GM12878 (cell line): ENCODE results near the gene FMN2. TPM values are rescaled to one million over a fixed set of nuclear protein-coding genes. Genes with fewer than 3 reads are reported as not detected.

ENCODE experiments used
- ATAC-seq: fragments of 200-7000 bp; cut with Tn5 transposase; 3 replicates; pipeline ENCODE4 v1.9.1; 2020; ENCODE audit warnings: mild to moderate bottlenecking, moderate library complexity
- BruUV-seq: library from RNA; stranded (reverse); fragments of 400-500 nt; replicated peaks from 2 replicates; lab custom pipeline; 2021; lab: Mats Ljungman, UMichigan
- CTCF ChIA-PET: fragments of 300-600 bp; sonication (Branson Sonifier 250); formaldehyde crosslinking; extraction: SDS; loops from one replicate; lab custom pipeline; 2021; ENCODE audit warnings: inconsistent platforms; lab: Yijun Ruan, JAX
- POLR2A ChIA-PET: fragments of 350-600 bp; formaldehyde crosslinking; extraction: SDS; loops from one replicate; lab custom pipeline; 2021; ENCODE audit warnings: inconsistent platforms; lab: Charles Lee
- RAD21 ChIA-PET: fragments of 300-600 bp; sonication (Branson Sonifier 250); formaldehyde crosslinking; loops from one replicate; lab custom pipeline; 2023; ENCODE audit warnings: antibody characterized with exemption; ENCODE audit not compliant: unreplicated experiment; lab: Charles Lee
- SMC1A ChIA-PET: fragments of 300-600 bp; sonication (Branson Sonifier 250); formaldehyde crosslinking; loops from one replicate; lab custom pipeline; 2023; ENCODE audit not compliant: unreplicated experiment, uncharacterized antibody; lab: Charles Lee
- DNase-seq: peaks from one replicate; pipeline ENCODE4 v3.0.0-alpha.2; 2011; ENCODE audit warnings: low read depth, low spot score
- FAIRE-seq: peaks from 3 replicates; lab custom pipeline; 2011; peaks lifted over from hg19 to GRCh38; lab: Jason Lieb, UNC
- H2AFZ ChIP-seq: 2 replicates; pipeline ENCODE4 v1.6.0; 2011; ENCODE audit warnings: low read depth, low read length, control low read depth; ENCODE audit not compliant: control insufficient read depth
- H3K27ac ChIP-seq: 2 replicates; pipeline ENCODE4 v1.5.1; 2011; ENCODE audit warnings: control low read depth; ENCODE audit not compliant: control insufficient read depth, insufficient read depth
- H3K27me3 ChIP-seq, 2 experiments: replicated peaks in 1 of 2; 2 replicates each; pipeline versions ENCODE4 v1.6.0 to v1.6.1; 2011; ENCODE audit warnings: low read length in 1 of 2; ENCODE audit not compliant: control insufficient read depth in 2 of 2, insufficient read depth in 2 of 2
- H3K36me3 ChIP-seq, 2 experiments: 2 replicates each; pipeline ENCODE4 v1.5.1; 2011; ENCODE audit warnings: low read length in 1 of 2; ENCODE audit not compliant: control insufficient read depth in 2 of 2, insufficient read depth in 2 of 2
- H3K4me1 ChIP-seq: 2 replicates; pipeline ENCODE4 v1.6.1; 2011; ENCODE audit warnings: mild to moderate bottlenecking, low read length, moderate library complexity, mixed read lengths; ENCODE audit not compliant: control insufficient read depth, insufficient read depth
- H3K4me2 ChIP-seq: 2 replicates; pipeline ENCODE4 v1.6.0; 2011; ENCODE audit warnings: control low read depth; ENCODE audit not compliant: control insufficient read depth, insufficient read depth
- H3K4me3 ChIP-seq: fragments of 200-600 bp; sonication (generic); 2 replicates; pipeline ENCODE4 v1.5.1; 2016
- H3K79me2 ChIP-seq: 2 replicates; pipeline ENCODE4 v1.6.0; 2011; ENCODE audit warnings: low read length; ENCODE audit not compliant: control insufficient read depth, insufficient read depth
- H3K9ac ChIP-seq: 2 replicates; pipeline ENCODE4 v1.8.0; 2011; ENCODE audit warnings: low read length, control low read depth, mixed read lengths; ENCODE audit not compliant: control insufficient read depth, insufficient read depth
- H3K9me3 ChIP-seq: replicated peaks from 3 replicates; pipeline ENCODE4 v1.5.1; 2011; ENCODE audit warnings: mild to moderate bottlenecking, low read length; ENCODE audit not compliant: control insufficient read depth, insufficient read depth
- H4K20me1 ChIP-seq: 2 replicates; pipeline ENCODE4 v1.6.0; 2011; ENCODE audit not compliant: control insufficient read depth, insufficient read depth
- ETV6 ChIP-seq, 2 experiments: fragments of 450-650 bp in 1 of 2; IDR thresholded peaks in 1 of 2; conservative IDR thresholded peaks in 1 of 2; 2 replicates each; pipeline ENCODE4 v1.6.1; 2014; ENCODE audit warnings: antibody characterized with exemption in 1 of 2, borderline replicate concordance in 1 of 2, low read depth in 1 of 2, mild to moderate bottlenecking in 1 of 2, moderate library complexity in 1 of 2
- FOS ChIP-seq: IDR thresholded peaks from 3 replicates; pipeline ENCODE4 v1.6.1; 2011; ENCODE audit warnings: borderline replicate concordance; ENCODE audit not compliant: insufficient read length; ENCODE audit errors: extremely low read depth
- HDAC6 ChIP-seq: fragments of 200-600 bp; sonication (generic); IDR thresholded peaks from one replicate; pipeline ENCODE4 v1.8.0; 2017; ENCODE audit warnings: antibody characterized with exemption; ENCODE audit not compliant: unreplicated experiment
- JUND ChIP-seq: IDR thresholded peaks from 2 replicates; pipeline ENCODE4 v1.6.1; 2012; ENCODE audit warnings: low read depth, mild to moderate bottlenecking, low read length, improper control_type of control experiment, moderate library complexity
- MXI1 ChIP-seq: fragments of 150-350 bp; IDR thresholded peaks from 2 replicates; pipeline ENCODE4 v1.6.1; 2011; ENCODE audit warnings: low read depth, mild to moderate bottlenecking, inconsistent platforms, low read length, improper control_type of control experiment
- POLR2A ChIP-seq: IDR thresholded peaks from 2 replicates; pipeline ENCODE4 v1.6.1; 2011; ENCODE audit warnings: low read depth, mild to moderate bottlenecking, low read length
- POU2F2 ChIP-seq: IDR thresholded peaks from 3 replicates; pipeline ENCODE4 v1.6.1; 2011; ENCODE audit warnings: low read depth, mild to moderate bottlenecking, low read length, borderline replicate concordance
- TCF7 ChIP-seq: IDR thresholded peaks from 2 replicates; pipeline ENCODE4 v1.6.1; 2014; ENCODE audit warnings: antibody characterized with exemption, borderline replicate concordance
- YY1 ChIP-seq: IDR thresholded peaks from 2 replicates; pipeline ENCODE4 v1.6.1; 2011; ENCODE audit warnings: low read depth, mild to moderate bottlenecking, low read length
- ZNF217 ChIP-seq: fragments of 450-650 bp; IDR thresholded peaks from 2 replicates; pipeline ENCODE4 v1.6.1; 2017; ENCODE audit warnings: antibody characterized with exemption, mild to moderate bottlenecking
- ZNF274 ChIP-seq: IDR thresholded peaks from one replicate; pipeline ENCODE4 v1.8.0; 2011; ENCODE audit not compliant: insufficient read length, insufficient read depth
- WGBS: methylation state at CpG from one replicate; pipeline ENCODE4 v1.1.6; 2016; ENCODE audit warnings: low lambda C conversion rate; ENCODE audit not compliant: insufficient replicate concordance, insufficient coverage; ENCODE audit errors: missing lambda C conversion rate; 5-methylcytosine and 5-hydroxymethylcytosine counted together
- in situ Hi-C: fragments of 300-500 bp; cut with MboI; formaldehyde crosslinking; loops from 9 replicates; pipeline ENCODE4 v1.14.3; 2018; ENCODE audit warnings: mixed read lengths
- intact Hi-C: fragments of 100-400 bp; cut with micrococcal nuclease; formaldehyde crosslinking; loops from one replicate; pipeline ENCODE4 v1.14.2; 2022; ENCODE audit not compliant: unreplicated experiment
- polyA plus RNA-seq, 11 experiments: library from polyadenylated mRNA; depleted of rRNA in 4 of 11; unstranded in 6 of 11; stranded (reverse) in 5 of 11; fragments of >200 nt; fragmentation: Nextera tagmentation in 4 of 11; fragmentation: Illumina TruSeq in 1 of 11; extraction: Ambion mirVana in 4 of 11; extraction: Trizol in 1 of 11; gene quantifications; 1 replicate in 1 of 11; 2 replicates in 10 of 11; pipeline versions ENCODE4 v1.2.1 to v1.2.3, GENCODE V29; 2011 to 2016; ENCODE audit warnings: inconsistent platforms in 2 of 11, missing spikeins in 2 of 11, low read depth in 1 of 11
- total RNA-seq, 4 experiments: library from RNA; depleted of rRNA in 3 of 4; stranded (reverse); fragments of >200 nt in 3 of 4; fragmentation: Illumina TruSeq in 1 of 4; extraction: Trizol in 1 of 4; gene quantifications; 2 replicates each; pipeline versions ENCODE4 v1.2.1 to v1.2.3, GENCODE V29; 2013 to 2021
- TF ChIP-seq, protein P1 (sequence below): fragments of 450-650 bp; conservative IDR thresholded peaks from 2 replicates; pipeline ENCODE4 v1.6.1; 2017; ENCODE audit warnings: mild to moderate bottlenecking, moderate library complexity
- TF ChIP-seq, protein P2 (sequence below): fragments of 450-650 bp; IDR thresholded peaks from 2 replicates; pipeline ENCODE4 v1.6.1; 2017; ENCODE audit warnings: borderline replicate concordance
- TF ChIP-seq, protein P3 (sequence below): IDR thresholded peaks from 2 replicates; pipeline ENCODE4 v1.6.1; 2012; ENCODE audit warnings: low read depth, low read length, improper control_type of control experiment

FMN2 gene
- total and polyA plus RNA-seq, 10 of the 15 experiments (the other 5 are each of a cell fraction or from before 2014, with no cell fraction given): 0.60 TPM; not detected in 9

DNA sequence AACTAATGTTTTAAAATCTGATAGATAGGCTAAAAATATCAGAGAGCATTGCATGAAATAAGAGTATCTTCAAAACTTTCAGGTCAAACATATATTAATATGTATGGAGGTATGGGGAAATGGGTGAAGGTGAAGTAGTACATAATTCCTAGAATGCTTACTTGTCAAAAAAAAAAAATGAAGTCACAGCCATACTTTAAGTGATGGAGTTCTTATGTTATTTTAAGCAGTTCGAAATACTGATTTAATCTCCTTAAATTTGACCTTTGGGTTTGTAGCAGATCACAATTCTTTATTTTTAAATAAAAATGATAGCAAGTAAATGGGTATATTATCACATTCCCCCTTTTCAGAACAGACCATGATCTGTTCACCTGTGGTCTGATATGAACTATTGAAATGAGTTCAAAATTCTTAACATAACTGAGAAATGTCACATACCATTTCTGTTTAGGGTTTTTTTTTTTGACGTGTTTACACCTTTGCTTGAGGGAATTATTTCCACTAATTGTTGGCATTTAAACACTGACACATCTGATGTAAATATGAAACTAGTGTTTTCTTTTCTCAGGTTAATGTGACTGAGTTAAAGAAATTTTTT, 300.1 kb downstream of the FMN2 start:
- no peaks in the 10 kb centered on the region for H4K20me1 ChIP-seq
- no peak overlapping the region for H3K27ac ChIP-seq
- H3K9ac ChIP-seq: no peak overlapping the region
- ChIA-PET SMC1A (no interaction called here), POLR2A (no interaction called here), RAD21 (no interaction called here), CTCF (no interaction called here)
- no peak for TF ChIP-seq POU2F2
- ATAC-seq (no peak), FAIRE-seq (no peak), DNase-seq (no peak)
- BruUV-seq: no TSS peak
- intact Hi-C loops (no loop called here), in situ Hi-C loops (no loop called here)
- no peaks in the 10 kb centered on the region for H3K79me2 ChIP-seq
- no peak overlapping the region for H3K4me2 ChIP-seq
- H3K4me1 ChIP-seq: no peaks in the 10 kb centered on the region
- no peaks in the 10 kb centered on the region for H3K9me3 ChIP-seq
- H3K36me3 ChIP-seq: no peaks in the 10 kb centered on the region
- 0% methylated on average over 2 of the region's 2 CpGs for WGBS
- H3K27me3 ChIP-seq: no peaks in the 10 kb centered on the region
- H2AFZ ChIP-seq: no peak overlapping the region
- no peak overlapping the region for H3K4me3 ChIP-seq

DNA sequence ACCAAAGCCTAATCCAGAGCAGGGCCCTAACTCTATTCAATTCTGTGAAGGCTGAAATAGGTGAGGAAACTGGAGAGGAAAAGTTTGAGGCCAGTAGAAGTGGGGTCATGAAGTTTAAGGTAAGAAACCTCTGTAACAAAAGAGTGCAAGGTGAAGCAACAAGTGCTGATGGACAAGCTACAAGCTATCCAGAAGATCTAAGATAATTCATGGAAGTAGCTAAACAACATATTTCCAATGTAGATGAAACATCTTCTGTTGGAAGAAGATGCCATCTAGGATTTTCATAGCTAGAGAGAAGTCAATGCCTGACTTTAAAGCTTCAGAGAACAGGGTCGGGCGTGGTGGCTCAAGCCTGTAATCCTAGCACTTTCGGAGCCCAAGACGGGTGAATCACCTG, 302.7 kb downstream of the FMN2 start:
- ChIA-PET POLR2A (no interaction called here), RAD21 (no interaction called here), CTCF (interaction anchor here (1.4 kb wide), 1 partner anchor 20 kb away, joined by 3 read pairs; no protein-coding TSS in a partner anchor), SMC1A (no interaction called here)
- Histone ChIP-seq H2AFZ (no peak overlapping the region), H3K4me1 (no peaks in the 10 kb centered on the region), H3K4me2 (no peak overlapping the region), H3K27ac (no peak overlapping the region), H3K79me2 (no peaks in the 10 kb centered on the region), H3K4me3 (no peak overlapping the region), H3K36me3 (no peaks in the 10 kb centered on the region), H3K27me3 (no peaks in the 10 kb centered on the region), H4K20me1 (no peaks in the 10 kb centered on the region), H3K9ac (no peak overlapping the region), H3K9me3 (no peaks in the 10 kb centered on the region)
- no peak for ATAC-seq
- intact Hi-C loops (no loop called here), in situ Hi-C loops (no loop called here)
- no peak for FAIRE-seq
- no peak for DNase-seq
- BruUV-seq: no TSS peak
- 11% methylated on average over 4 of the region's 4 CpGs for WGBS
- TF ChIP-seq ZNF274 (no peak), FOS (no peak), JUND (no peak), POLR2A (no peak), HDAC6 (no peak), YY1 (no peak), TCF7 (no peak), ZNF217 (no peak), MXI1 (no peak), ETV6 (conservative IDR thresholded peaks at IDR 0.05 in 1 of 2, IDR thresholded peaks at IDR 0.05 in 1 of 2; ENCODE audit: borderline replicate concordance in 1 of 2, low read depth in 1 of 2) (no peak)
- TF ChIP-seq, protein P1, sequence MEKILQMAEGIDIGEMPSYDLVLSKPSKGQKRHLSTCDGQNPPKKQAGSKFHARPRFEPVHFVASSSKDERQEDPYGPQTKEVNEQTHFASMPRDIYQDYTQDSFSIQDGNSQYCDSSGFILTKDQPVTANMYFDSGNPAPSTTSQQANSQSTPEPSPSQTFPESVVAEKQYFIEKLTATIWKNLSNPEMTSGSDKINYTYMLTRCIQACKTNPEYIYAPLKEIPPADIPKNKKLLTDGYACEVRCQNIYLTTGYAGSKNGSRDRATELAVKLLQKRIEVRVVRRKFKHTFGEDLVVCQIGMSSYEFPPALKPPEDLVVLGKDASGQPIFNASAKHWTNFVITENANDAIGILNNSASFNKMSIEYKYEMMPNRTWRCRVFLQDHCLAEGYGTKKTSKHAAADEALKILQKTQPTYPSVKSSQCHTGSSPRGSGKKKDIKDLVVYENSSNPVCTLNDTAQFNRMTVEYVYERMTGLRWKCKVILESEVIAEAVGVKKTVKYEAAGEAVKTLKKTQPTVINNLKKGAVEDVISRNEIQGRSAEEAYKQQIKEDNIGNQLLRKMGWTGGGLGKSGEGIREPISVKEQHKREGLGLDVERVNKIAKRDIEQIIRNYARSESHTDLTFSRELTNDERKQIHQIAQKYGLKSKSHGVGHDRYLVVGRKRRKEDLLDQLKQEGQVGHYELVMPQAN: no peak
- TF ChIP-seq, protein P2, sequence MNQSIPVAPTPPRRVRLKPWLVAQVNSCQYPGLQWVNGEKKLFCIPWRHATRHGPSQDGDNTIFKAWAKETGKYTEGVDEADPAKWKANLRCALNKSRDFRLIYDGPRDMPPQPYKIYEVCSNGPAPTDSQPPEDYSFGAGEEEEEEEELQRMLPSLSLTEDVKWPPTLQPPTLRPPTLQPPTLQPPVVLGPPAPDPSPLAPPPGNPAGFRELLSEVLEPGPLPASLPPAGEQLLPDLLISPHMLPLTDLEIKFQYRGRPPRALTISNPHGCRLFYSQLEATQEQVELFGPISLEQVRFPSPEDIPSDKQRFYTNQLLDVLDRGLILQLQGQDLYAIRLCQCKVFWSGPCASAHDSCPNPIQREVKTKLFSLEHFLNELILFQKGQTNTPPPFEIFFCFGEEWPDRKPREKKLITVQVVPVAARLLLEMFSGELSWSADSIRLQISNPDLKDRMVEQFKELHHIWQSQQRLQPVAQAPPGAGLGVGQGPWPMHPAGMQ: no peak
- TF ChIP-seq, protein P3, sequence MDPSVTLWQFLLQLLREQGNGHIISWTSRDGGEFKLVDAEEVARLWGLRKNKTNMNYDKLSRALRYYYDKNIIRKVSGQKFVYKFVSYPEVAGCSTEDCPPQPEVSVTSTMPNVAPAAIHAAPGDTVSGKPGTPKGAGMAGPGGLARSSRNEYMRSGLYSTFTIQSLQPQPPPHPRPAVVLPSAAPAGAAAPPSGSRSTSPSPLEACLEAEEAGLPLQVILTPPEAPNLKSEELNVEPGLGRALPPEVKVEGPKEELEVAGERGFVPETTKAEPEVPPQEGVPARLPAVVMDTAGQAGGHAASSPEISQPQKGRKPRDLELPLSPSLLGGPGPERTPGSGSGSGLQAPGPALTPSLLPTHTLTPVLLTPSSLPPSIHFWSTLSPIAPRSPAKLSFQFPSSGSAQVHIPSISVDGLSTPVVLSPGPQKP: no peak
